Stomach (tissue), 4 donors: ENCODE data around the gene HNRNPD.

Experiments used
- CTCF ChIP-seq, 7 experiments: fragments of 450-650 bp in 4 of 7; fragments of 200-600 bp in 3 of 7; sonication (generic) in 3 of 7; IDR thresholded peaks; one replicate each; pipeline ENCODE4 v1.5.1; 2016 to 2019; ENCODE audit warnings: antibody characterized with exemption in 7 of 7, control low read depth in 2 of 7, mild to moderate bottlenecking in 1 of 7
- EP300 ChIP-seq: sonication (generic); formaldehyde crosslinking; IDR thresholded peaks from one replicate; pipeline ENCODE4 v1.6.1; 2017; ENCODE audit warnings: antibody characterized with exemption
- POLR2A ChIP-seq, 4 donors: fragments of 450-650 bp; IDR thresholded peaks; one replicate each; pipeline ENCODE4 v1.6.1; 2016; ENCODE audit warnings: antibody characterized with exemption in 4 of 4, control low read depth in 2 of 4, mild to moderate bottlenecking in 1 of 4, moderate library complexity in 1 of 4
- POLR2AphosphoS5 ChIP-seq, 3 donors: sonication (generic); formaldehyde crosslinking; IDR thresholded peaks; one replicate each; pipeline ENCODE4 v1.6.1; 2016; ENCODE audit warnings: antibody characterized with exemption in 3 of 3

- TF ChIP-seq CTCF (IDR thresholded peaks at IDR 0.05) (no peak), POLR2AphosphoS5 (IDR thresholded peaks at IDR 0.05) (no peak), POLR2A (IDR thresholded peaks at IDR 0.05) (no peak), EP300 (no peak)
These were observed 48.2 kb upstream of the HNRNPD start for GRCh38 chr4:82421796-82422560.
